ENCODE measurements around the gene C2CD2. TPM values are rescaled to one million over a fixed set of nuclear protein-coding genes. Genes with fewer than 3 reads are reported as not detected.

The C2CD2 gene
- total RNA-seq, 2 donors from 2014 or later: 26.3 to 28.7 TPM

DNA sequence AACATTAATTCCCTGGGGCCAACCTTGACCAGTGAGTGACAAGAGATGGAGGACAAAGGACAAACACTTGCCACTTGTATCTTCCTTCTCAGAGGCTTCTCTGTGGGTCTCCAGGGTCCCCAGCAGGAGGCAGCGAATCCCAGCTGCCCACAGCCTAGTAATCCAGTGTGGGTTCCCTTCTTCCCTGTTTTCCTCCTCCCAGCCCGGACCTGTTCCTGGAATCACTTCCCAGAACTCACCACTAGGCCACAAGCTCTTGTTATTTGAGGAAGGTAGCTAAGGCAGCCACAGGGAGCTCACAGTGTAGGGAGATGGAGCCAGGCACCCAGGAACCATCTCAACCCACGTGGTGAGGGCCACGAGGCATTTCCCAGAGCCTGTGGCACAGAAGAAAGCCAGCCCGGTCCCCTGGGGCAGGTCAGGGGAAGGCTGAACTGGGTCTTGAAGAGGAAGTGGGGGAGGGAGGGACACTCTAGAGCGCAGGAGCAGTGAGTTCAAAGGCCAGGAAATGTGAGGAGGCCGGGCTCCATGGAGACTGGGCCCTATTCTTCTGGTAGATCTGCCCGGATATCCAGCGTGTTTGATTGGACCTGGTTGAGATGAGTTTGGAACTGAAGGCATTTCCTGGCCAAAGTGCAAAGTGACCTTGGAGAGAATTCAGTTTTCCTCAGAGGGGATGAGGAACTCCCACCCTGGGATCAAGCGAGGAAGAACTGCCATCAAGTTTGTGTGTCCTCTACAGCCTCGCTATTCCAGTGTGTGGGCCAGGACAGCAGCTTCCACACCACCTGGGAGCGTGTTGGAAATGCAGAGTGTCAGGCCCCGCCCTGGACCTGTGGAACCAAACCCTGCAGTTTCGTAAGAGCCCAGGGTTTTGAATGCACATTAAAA, 20.3 kb upstream of the C2CD2 start:
- Mint-ChIP-seq H3K4me3 (no peak overlapping the region), H3K27ac (no peak overlapping the region), H3K9me3 (peaks cover 3% of the 10 kb centered on the region), H3K27me3 (ENCODE audit: insufficient read depth) (no peaks in the 10 kb centered on the region), H3K36me3 (ENCODE audit: low read depth) (no peaks in the 10 kb centered on the region), H3K4me1 (peaks cover 1% of the 10 kb centered on the region)
- Histone ChIP-seq H3K27ac (ENCODE audit: low read depth, low read length) (no peak overlapping the region), H3K9me3 (ENCODE audit: control insufficient read depth, low read length) (peaks cover under 1% of the 10 kb centered on the region), H3K9ac (ENCODE audit: extremely low read depth, low read length, poor library complexity, severe bottlenecking) (no peak overlapping the region), H3K4me1 (ENCODE audit: control insufficient read depth, insufficient read depth, low read length) (no peaks in the 10 kb centered on the region), H3K36me3 (ENCODE audit: control insufficient read depth, insufficient read depth, low read length) (no peaks in the 10 kb centered on the region), H3K4me3 (ENCODE audit: low read length) (no peak overlapping the region), H3K27me3 (ENCODE audit: control insufficient read depth, insufficient read depth, low read length, poor library complexity, severe bottlenecking) (no peaks in the 10 kb centered on the region)
- 82 to 89% methylated on average over 10 to 14 of the region's 14 CpGs for WGBS, 2 experiments (ENCODE audit: insufficient coverage in 1 of 2, insufficient read length in 1 of 2)
- TF ChIP-seq, protein P1, sequence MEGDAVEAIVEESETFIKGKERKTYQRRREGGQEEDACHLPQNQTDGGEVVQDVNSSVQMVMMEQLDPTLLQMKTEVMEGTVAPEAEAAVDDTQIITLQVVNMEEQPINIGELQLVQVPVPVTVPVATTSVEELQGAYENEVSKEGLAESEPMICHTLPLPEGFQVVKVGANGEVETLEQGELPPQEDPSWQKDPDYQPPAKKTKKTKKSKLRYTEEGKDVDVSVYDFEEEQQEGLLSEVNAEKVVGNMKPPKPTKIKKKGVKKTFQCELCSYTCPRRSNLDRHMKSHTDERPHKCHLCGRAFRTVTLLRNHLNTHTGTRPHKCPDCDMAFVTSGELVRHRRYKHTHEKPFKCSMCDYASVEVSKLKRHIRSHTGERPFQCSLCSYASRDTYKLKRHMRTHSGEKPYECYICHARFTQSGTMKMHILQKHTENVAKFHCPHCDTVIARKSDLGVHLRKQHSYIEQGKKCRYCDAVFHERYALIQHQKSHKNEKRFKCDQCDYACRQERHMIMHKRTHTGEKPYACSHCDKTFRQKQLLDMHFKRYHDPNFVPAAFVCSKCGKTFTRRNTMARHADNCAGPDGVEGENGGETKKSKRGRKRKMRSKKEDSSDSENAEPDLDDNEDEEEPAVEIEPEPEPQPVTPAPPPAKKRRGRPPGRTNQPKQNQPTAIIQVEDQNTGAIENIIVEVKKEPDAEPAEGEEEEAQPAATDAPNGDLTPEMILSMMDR (conservative IDR thresholded peaks at IDR 0.05): peak; percentile 75
- peak; percentile 77 for DNase-seq

DNA sequence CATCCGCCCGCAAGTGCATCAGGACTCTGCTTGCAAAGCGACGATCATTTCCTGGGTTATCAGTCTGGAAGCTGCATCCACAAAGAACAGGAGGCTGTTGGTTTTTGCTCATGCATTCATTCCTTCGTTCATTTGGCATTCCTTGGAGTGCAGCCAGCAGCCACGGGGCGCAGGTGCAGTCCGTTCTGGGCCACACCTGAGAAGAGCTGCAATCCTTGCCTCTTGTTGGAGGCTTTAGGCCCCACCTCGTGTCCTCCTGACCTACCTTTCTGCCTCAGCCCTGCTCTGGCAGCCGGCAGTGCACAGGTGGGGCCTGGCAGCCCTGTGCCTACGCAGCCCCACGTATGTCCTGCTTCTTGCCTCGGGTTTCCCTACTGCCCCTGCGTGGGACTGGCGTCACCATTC, 19.6 kb upstream of the C2CD2 start:
- TF ChIP-seq, protein P1 (conservative IDR thresholded peaks at IDR 0.05): no peak
- Histone ChIP-seq H3K9ac (ENCODE audit: extremely low read depth, low read length, poor library complexity, severe bottlenecking) (no peak overlapping the region), H3K27ac (ENCODE audit: low read depth, low read length) (no peak overlapping the region), H3K4me1 (ENCODE audit: control insufficient read depth, insufficient read depth, low read length) (no peaks in the 10 kb centered on the region), H3K36me3 (ENCODE audit: control insufficient read depth, insufficient read depth, low read length) (no peaks in the 10 kb centered on the region), H3K4me3 (ENCODE audit: low read length) (no peak overlapping the region), H3K9me3 (ENCODE audit: control insufficient read depth, low read length) (no peaks in the 10 kb centered on the region), H3K27me3 (ENCODE audit: control insufficient read depth, insufficient read depth, low read length, poor library complexity, severe bottlenecking) (no peaks in the 10 kb centered on the region)
- Mint-ChIP-seq H3K4me1 (peaks cover 5% of the 10 kb centered on the region), H3K27me3 (ENCODE audit: insufficient read depth) (no peaks in the 10 kb centered on the region), H3K4me3 (no peak overlapping the region), H3K27ac (no peak overlapping the region), H3K9me3 (peaks cover 1% of the 10 kb centered on the region), H3K36me3 (ENCODE audit: low read depth) (no peaks in the 10 kb centered on the region)
- peak; percentile 28 for DNase-seq
- 91 to 93% methylated on average over 8 to 15 of the region's 15 CpGs for WGBS, 2 experiments (ENCODE audit: insufficient coverage in 1 of 2, insufficient read length in 1 of 2)

DNA sequence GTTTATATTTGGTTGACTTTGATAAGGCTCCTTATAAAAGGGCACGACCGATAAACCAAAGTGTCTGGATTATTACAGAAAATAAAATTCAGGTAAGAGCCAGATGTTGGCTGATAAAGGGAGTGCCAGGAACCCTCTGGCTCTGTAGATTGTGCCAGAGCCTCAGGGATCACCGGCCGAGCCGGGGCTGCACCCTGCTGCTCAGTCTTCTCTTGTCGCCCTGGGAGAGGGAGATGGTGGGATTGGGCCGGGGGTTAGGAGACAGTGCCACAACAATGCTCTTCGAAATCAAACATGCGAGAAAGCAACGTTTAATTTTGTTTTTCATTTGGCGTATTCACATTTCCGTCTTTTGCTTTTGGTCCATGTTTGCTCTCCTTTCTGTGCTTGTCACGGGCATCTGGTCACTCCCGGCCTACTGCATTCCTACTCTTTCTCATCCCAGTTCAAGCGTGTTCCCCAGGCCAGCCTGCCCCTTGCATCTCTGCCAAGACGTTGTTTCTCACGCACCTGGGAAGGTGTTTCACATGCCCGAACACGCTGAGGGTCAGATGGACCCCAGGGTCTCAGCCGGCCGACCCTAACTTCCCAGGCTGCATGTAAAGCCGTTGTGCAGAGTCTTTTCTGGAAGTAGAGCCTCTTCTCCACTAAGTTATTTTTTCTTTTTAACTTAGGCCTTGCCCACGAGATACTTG, 18.8 kb upstream of the C2CD2 start:
- Histone ChIP-seq H3K4me1 (ENCODE audit: control insufficient read depth, insufficient read depth, low read length) (peaks cover under 1% of the 10 kb centered on the region), H3K4me3 (ENCODE audit: low read length) (no peak overlapping the region), H3K27ac (ENCODE audit: low read depth, low read length) (no peak overlapping the region), H3K27me3 (ENCODE audit: control insufficient read depth, insufficient read depth, low read length, poor library complexity, severe bottlenecking) (no peaks in the 10 kb centered on the region), H3K36me3 (ENCODE audit: control insufficient read depth, insufficient read depth, low read length) (no peaks in the 10 kb centered on the region), H3K9me3 (ENCODE audit: control insufficient read depth, low read length) (no peaks in the 10 kb centered on the region), H3K9ac (ENCODE audit: extremely low read depth, low read length, poor library complexity, severe bottlenecking) (no peak overlapping the region)
- WGBS, 2 experiments (ENCODE audit: insufficient coverage in 1 of 2, insufficient read length in 1 of 2): 87 to 90% methylated on average over 20 to 23 of the region's 23 CpGs
- H3K27ac Mint-ChIP-seq: no peak overlapping the region
- no peak overlapping the region for H3K4me3 Mint-ChIP-seq
- no peaks in the 10 kb centered on the region for H3K27me3 Mint-ChIP-seq (ENCODE audit: insufficient read depth)
- H3K36me3 Mint-ChIP-seq (ENCODE audit: low read depth): no peaks in the 10 kb centered on the region
- H3K9me3 Mint-ChIP-seq: peaks cover 1% of the 10 kb centered on the region
- DNase-seq: no peak
- H3K4me1 Mint-ChIP-seq: peaks cover 13% of the 10 kb centered on the region
- TF ChIP-seq, protein P1 (conservative IDR thresholded peaks at IDR 0.05): no peak
